Stimulated activated naive CD8-positive, alpha-beta T cell treated with anti-CD3 and anti-CD28 coated beads, Interleukin-15, amount 100 ng/mL, for 72 hours (primary cell): ENCODE measurements around the gene SCAND1.
"Not testable (repeated sequence)": the region's sequence is repeated elsewhere in the genome, so short reads cannot be mapped to it uniquely, and the experiment has no call there.

ENCODE experiments used
- ATAC-seq: fragments of 150-1000 bp; cut with Tn5 transposase; 2 replicates; pipeline ENCODE4 v1.10.0; 2021; ENCODE audit warnings: mild to moderate bottlenecking, moderate library complexity
- DNase-seq, 2 donors: peaks; one replicate each; pipeline ENCODE4 v3.0.0; 2021 to 2022
- H3K27ac Mint-ChIP-seq, 2 donors: one replicate each; pipeline ENCODE4 v1.8.0; 2022; ENCODE audit warnings: mild to moderate bottlenecking in 2 of 2, mixed read lengths in 2 of 2, moderate library complexity in 2 of 2
- H3K27me3 Mint-ChIP-seq: one replicate; pipeline ENCODE4 v1.8.0; 2022; ENCODE audit warnings: mixed read lengths
- H3K4me1 Mint-ChIP-seq: one replicate; pipeline ENCODE4 v1.8.0; 2022; ENCODE audit warnings: mild to moderate bottlenecking, mixed read lengths
- H3K4me3 Mint-ChIP-seq, 2 donors: one replicate each; pipeline ENCODE4 v1.8.0; 2022; ENCODE audit warnings: mild to moderate bottlenecking in 2 of 2, mixed read lengths in 2 of 2, moderate library complexity in 1 of 2
- H3K9me3 Mint-ChIP-seq, 2 donors: one replicate each; pipeline ENCODE4 v1.8.0; 2022; ENCODE audit warnings: mixed read lengths in 2 of 2

The SCAND1 gene

GRCh38 chr20:35974256-35974655 lies 20.0 kb upstream of the SCAND1 start:
- no peak for DNase-seq
- H3K27me3 Mint-ChIP-seq: no peaks in the 10 kb centered on the region

DNA sequence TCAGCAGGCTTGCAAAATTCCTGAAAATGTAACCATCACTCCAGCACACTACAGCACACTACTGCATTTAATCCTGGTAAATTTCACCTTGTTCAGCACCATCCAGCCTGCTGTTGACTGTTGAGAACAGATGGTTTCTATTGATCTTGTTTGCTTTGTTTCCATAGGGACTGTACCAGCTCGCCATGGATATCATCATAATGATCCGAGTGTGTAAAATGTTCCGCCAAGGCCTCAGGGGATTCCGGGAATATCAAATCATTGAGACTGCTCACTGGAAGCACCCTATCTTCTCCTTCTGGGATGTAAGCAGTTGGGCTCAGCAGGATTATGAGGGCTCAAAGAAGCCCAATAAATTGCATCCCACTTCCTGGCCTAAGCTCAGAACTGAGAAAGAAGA lies 18.2 kb upstream of the SCAND1 start:
- peak overlapping the region in 1 of 2 donors; percentile 65 for H3K27ac Mint-ChIP-seq
- no peaks in the 10 kb centered on the region for H3K4me1 Mint-ChIP-seq
- DNase-seq (no peak), ATAC-seq (no peak)
- H3K27me3 Mint-ChIP-seq: no peaks in the 10 kb centered on the region
- no peak overlapping the region for H3K4me3 Mint-ChIP-seq
- H3K9me3 Mint-ChIP-seq: no peaks in the 10 kb centered on the region

More at GRCh38 chr20:35974256-35974655, 20.0 kb upstream of the SCAND1 start:
- Mint-ChIP-seq H3K27ac (no peak overlapping the region), H3K9me3 (no peaks in the 10 kb centered on the region), H3K4me1 (no peaks in the 10 kb centered on the region), H3K4me3 (no peak overlapping the region)
- no peak for ATAC-seq

GRCh38 chr20:35971981-35972380 lies 17.7 kb upstream of the SCAND1 start:
- ATAC-seq (no peak), DNase-seq (no peak)
- Mint-ChIP-seq H3K9me3 (no peaks in the 10 kb centered on the region), H3K27me3 (no peaks in the 10 kb centered on the region), H3K27ac (no peak overlapping the region), H3K4me1 (no peaks in the 10 kb centered on the region), H3K4me3 (no peak overlapping the region)

- H3K27me3 Mint-ChIP-seq: no peaks in the 10 kb centered on the region
- ATAC-seq: no peak
- H3K4me1 Mint-ChIP-seq: no peaks in the 10 kb centered on the region
- H3K4me3 Mint-ChIP-seq: no peak overlapping the region
- H3K9me3 Mint-ChIP-seq: no peaks in the 10 kb centered on the region
- no peak for DNase-seq
- H3K27ac Mint-ChIP-seq: no peak overlapping the region
Observed at GRCh38 chr20:35968930-35969329, 14.6 kb upstream of the SCAND1 start.

DNA sequence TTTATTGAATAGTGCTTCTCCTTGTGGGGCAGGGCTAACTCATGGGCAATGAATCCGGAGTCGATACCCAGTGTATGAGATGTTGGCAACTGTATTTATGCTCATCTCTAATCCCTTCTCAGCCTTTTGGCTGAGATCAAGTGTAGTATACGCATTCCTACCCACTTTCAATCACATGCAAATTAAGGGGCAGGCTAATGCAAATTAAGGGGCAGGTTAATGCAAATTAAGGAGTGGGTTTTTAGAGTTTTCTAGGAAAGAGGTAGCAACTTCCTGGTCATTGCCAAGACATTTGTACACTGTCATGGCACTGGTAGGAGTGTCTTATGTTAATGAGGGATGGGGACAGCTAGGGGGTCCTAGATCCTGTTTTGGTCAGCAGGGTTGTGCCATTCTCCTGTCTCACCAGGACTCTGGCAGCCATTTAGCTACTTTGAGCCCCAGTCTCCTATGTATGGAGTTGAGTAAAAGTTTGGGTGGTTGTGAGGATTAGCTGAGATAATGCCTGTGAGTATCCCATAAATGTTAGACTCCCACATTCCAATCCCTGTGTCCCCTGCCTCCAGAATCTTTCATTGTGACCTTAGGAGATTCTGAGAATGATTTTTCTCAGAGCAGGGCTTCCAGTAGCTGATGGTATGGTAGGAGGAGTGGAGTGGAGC lies 13.8 kb upstream of the SCAND1 start, which contains the start of gene CNBD2:
Gene CNBD2 (plus strand): TSS at position 612 of the 662 bp plus-strand sequence. CDS start 173 bp downstream, outside the sequence.
- DNase-seq (no peak), ATAC-seq (no peak)
- Mint-ChIP-seq H3K4me1 (no peaks in the 10 kb centered on the region), H3K9me3 (no peaks in the 10 kb centered on the region), H3K27me3 (no peaks in the 10 kb centered on the region), H3K4me3 (no peak within 1 kb of the TSS), H3K27ac (peak within 1 kb of the TSS in 1 of 2 donors; percentile 13)

DNA sequence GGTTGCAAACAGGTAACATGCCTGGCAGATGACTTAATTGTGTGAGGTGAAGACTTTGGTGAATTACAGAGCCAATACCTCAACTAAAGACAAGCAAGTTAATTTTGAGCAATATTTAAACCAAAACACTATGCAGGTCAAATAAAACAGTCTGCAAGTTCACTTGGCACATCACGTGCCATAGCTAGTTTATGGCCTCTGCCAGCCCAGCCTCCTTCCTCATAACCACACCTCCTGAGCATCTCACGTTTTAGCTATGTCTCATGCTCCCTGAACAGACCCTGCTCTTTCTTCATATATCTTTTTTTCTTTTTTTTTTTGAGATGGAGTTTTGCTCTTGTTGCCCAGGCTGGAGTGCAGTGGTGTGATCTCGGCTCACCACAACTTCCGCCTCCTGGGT lies 9.6 kb upstream of the SCAND1 start:
- no peak for ATAC-seq
- H3K27me3 Mint-ChIP-seq: no peaks in the 10 kb centered on the region

GRCh38 chr20:35959291-35959690 lies 5.0 kb upstream of the SCAND1 start:
- not testable (repeated sequence) for H3K27me3 Mint-ChIP-seq, DNase-seq, H3K27ac Mint-ChIP-seq, H3K4me1 Mint-ChIP-seq, ATAC-seq, H3K4me3 Mint-ChIP-seq
- H3K9me3 Mint-ChIP-seq: peaks cover 12 to 14% of the 10 kb centered on the region in 2 donors

More for the DNA sequence above, 9.6 kb upstream of the SCAND1 start:
- Mint-ChIP-seq H3K4me3 (no peak overlapping the region), H3K27ac (no peak overlapping the region), H3K4me1 (no peaks in the 10 kb centered on the region), H3K9me3 (peaks cover 8 to 9% of the 10 kb centered on the region in 2 donors)
- DNase-seq: no peak

DNA sequence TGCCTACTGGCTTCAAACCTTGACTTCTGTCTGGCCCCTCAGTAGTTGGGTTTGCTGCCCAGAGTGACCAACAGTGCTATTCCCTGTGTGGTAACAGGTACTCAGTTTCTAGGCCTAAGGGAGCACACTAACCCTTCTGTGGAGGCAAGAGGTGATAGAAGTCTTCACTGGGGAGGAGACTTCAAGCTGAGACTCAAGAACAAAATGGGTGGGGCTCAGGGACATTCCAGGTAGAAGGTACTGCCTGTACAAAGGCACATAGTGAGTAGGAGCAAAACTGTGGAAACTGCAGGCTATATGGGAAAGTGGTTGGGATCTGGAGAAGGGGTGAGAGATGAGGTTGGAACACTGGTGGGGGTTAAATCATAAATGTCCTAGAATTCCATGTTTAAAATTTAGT lies 2.3 kb upstream of the SCAND1 start:
- ATAC-seq (no peak), DNase-seq (no peak)
- H3K27ac Mint-ChIP-seq: no peak overlapping the region
- H3K27me3 Mint-ChIP-seq: no peaks in the 10 kb centered on the region
- no peak overlapping the region for H3K4me3 Mint-ChIP-seq
- H3K9me3 Mint-ChIP-seq: peaks cover 12 to 14% of the 10 kb centered on the region in 2 donors
- H3K4me1 Mint-ChIP-seq: peaks cover 13% of the 10 kb centered on the region

GRCh38 chr20:35954907-35955251 lies 577 bp upstream of the SCAND1 start:
- peak overlapping the region; percentile 99 for H3K4me3 Mint-ChIP-seq
- peak in 1 of 2 donors; percentile 65 for DNase-seq
- no peaks in the 10 kb centered on the region for H3K27me3 Mint-ChIP-seq
- H3K4me1 Mint-ChIP-seq: peaks cover 15% of the 10 kb centered on the region
- H3K9me3 Mint-ChIP-seq: peaks cover 12 to 14% of the 10 kb centered on the region in 2 donors
- peak overlapping the region; percentile 99 to 100 for H3K27ac Mint-ChIP-seq
- ATAC-seq: peak; percentile 20

DNA sequence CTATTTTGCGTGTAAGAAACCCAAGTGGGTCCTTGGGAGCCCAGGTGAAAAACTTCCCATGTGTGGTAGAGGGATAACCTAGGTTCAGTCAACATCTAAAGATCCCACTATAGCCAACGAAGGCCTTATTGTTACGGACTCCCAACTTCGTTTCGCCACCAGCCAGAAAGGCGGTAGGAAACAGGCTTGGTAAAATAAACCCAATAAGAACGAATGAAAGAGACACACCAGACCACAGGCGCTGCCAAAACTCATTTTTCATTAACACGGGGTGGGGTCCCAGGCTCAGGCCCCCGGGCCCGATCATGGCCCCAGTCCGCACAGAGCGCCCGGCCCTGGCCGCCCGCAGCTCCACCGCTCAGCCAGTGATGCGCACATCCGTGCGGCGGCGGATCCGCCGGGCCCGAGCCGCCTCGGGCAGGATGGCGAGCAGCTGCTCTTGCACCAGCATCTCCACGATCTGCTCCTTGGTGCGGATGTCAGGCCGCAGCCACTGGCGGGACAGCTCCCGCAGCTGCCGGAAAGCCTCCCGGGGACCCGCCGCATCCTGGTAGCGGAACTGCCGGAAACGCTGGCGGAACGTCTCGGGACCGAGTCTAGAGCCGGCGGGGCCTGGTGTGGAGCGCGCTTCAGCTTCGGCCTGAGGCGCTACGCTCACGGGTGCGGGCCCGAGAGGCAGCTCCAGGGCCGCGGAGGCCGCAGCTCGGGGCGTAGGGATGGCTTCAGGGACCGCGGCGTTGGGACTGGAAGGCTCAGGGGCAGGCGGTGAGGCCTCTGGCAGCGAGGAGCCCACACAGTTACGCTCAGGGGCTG lies 709 bp downstream of the SCAND1 start:
- H3K27me3 Mint-ChIP-seq: no peaks in the 10 kb centered on the region
- peak overlapping the region; percentile 99 for H3K4me3 Mint-ChIP-seq
- peaks cover 1 to 2% of the 10 kb centered on the region in 2 donors for H3K9me3 Mint-ChIP-seq
- H3K4me1 Mint-ChIP-seq: peaks cover 15% of the 10 kb centered on the region
- H3K27ac Mint-ChIP-seq: peak overlapping the region; percentile 99 to 100
- DNase-seq (peak; percentile 68 to 84), ATAC-seq (peak; percentile 52)

- peak overlapping the region; percentile 99 to 100 for H3K27ac Mint-ChIP-seq
Observed at GRCh38 chr20:35952480-35953386, 1.6 kb downstream of the SCAND1 start.

DNA sequence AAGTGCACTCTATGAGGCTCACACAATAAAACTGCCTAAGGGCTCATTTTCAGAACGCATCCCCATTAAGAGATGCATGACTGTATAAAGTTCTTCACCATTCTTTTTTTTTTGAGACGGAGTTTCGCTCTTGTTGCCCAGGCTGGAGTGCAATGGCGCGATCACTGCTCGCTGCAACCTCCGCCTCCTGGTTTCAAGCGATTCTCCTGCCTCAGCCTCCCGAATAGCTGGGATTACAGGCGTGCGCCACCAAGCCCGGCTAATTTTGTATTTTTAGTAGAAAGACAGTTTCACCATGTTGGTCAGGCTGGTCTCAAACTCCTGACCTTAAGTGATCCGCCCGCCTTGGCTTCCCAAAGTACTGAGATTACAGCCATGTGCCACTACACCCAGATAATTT lies 2.2 kb downstream of the SCAND1 start:
- H3K9me3 Mint-ChIP-seq, DNase-seq, H3K27me3 Mint-ChIP-seq, ATAC-seq: not testable (repeated sequence)
- H3K4me3 Mint-ChIP-seq: peak overlapping the region; percentile 99
- peaks cover 15% of the 10 kb centered on the region for H3K4me1 Mint-ChIP-seq
- peak overlapping the region in 1 of 2 donors; percentile 99 for H3K27ac Mint-ChIP-seq

More at GRCh38 chr20:35952480-35953386, 1.6 kb downstream of the SCAND1 start:
- DNase-seq: no peak
- H3K4me3 Mint-ChIP-seq: peak overlapping the region; percentile 99
- ATAC-seq: no peak
- H3K4me1 Mint-ChIP-seq: peaks cover 15% of the 10 kb centered on the region
- H3K27me3 Mint-ChIP-seq: no peaks in the 10 kb centered on the region
- H3K9me3 Mint-ChIP-seq: no peaks in the 10 kb centered on the region

GRCh38 chr20:35950093-35950492 lies 4.2 kb downstream of the SCAND1 start:
- no peak for DNase-seq
- no peak overlapping the region for H3K4me3 Mint-ChIP-seq
- H3K27me3 Mint-ChIP-seq: no peaks in the 10 kb centered on the region
- peaks cover 15% of the 10 kb centered on the region for H3K4me1 Mint-ChIP-seq
- no peak for ATAC-seq
- H3K9me3 Mint-ChIP-seq: no peaks in the 10 kb centered on the region
- no peak overlapping the region for H3K27ac Mint-ChIP-seq

DNA sequence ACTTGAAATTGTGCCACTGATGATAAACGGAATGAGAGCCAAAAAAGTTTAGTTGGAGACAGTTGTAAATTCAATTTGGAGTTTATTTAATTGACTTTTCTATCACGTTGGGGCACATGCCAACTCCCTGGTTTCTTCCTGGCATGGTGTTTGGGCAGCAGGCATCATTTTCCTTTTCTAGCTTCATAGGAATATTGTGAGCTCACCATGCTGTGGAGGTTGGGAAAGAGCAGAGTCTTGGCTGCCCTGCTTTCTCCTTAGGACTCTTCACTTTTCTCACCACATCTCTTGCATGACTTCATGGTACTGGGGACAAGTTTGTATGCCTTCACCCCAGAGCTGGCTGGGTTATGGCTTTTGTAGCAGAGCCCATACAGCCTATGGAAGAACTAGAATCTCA lies 6.4 kb downstream of the SCAND1 start:
- H3K27ac Mint-ChIP-seq: no peak overlapping the region
- peaks cover 14% of the 10 kb centered on the region for H3K4me1 Mint-ChIP-seq
- H3K9me3 Mint-ChIP-seq: no peaks in the 10 kb centered on the region
- DNase-seq (no peak), ATAC-seq (no peak)
- H3K4me3 Mint-ChIP-seq: no peak overlapping the region
- no peaks in the 10 kb centered on the region for H3K27me3 Mint-ChIP-seq

DNA sequence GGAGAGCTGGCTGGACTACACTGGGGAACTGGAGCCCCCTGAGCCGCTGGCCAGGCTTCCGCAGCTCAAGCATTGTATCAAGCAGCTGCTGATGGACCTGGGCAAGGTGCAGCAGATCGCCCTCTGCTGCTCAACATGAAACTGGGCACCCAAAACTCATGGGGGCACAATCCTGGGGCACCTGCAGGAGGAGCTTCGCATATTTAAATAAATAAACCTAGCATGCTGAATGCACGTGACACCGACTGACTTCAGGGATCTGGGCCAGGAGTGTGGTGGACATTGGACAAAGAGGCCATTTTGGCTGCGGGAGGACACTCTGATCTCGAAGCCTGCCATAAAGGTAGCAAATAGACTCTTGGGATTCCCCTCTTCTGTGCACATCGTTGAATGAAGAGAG lies 6.8 kb downstream of the SCAND1 start:
- ATAC-seq (peak; percentile 79), DNase-seq (peak; percentile 30 to 35)
- Mint-ChIP-seq H3K4me1 (peaks cover 10% of the 10 kb centered on the region), H3K27me3 (no peaks in the 10 kb centered on the region), H3K27ac (no peak overlapping the region), H3K4me3 (no peak overlapping the region), H3K9me3 (no peaks in the 10 kb centered on the region)
